Liver (tissue), 3 donors: Measurements from ENCODE around the gene CHCHD2.

Source experiments
- ATF3 ChIP-seq: IDR thresholded peaks from 2 replicates; pipeline ENCODE4 v1.6.1; 2016; ENCODE audit warnings: antibody characterized with exemption
- CTCF ChIP-seq: fragments of 150-350 bp; IDR thresholded peaks from 2 replicates; pipeline ENCODE4 v1.5.1; 2017; ENCODE audit warnings: improper control_type of control experiment, low read depth, low read length; ENCODE audit not compliant: missing input control
- EGR1 ChIP-seq, 2 donors: IDR thresholded peaks; 2 replicates each; pipeline ENCODE4 v1.6.1; 2016 to 2018; ENCODE audit warnings: antibody characterized with exemption in 2 of 2, low read depth in 2 of 2
- FOXA1 ChIP-seq: IDR thresholded peaks from 2 replicates; pipeline ENCODE4 v1.6.1; 2016; ENCODE audit warnings: antibody characterized with exemption
- GABPA ChIP-seq, 2 donors: IDR thresholded peaks in 1 of 2; conservative IDR thresholded peaks in 1 of 2; 2 replicates each; pipeline ENCODE4 v1.6.1; 2016; ENCODE audit warnings: antibody characterized with exemption in 2 of 2, mild to moderate bottlenecking in 1 of 2, moderate library complexity in 1 of 2
- HNF4A ChIP-seq, 2 donors: conservative IDR thresholded peaks; 2 replicates each; pipeline ENCODE4 v1.6.1; 2016; ENCODE audit warnings: antibody characterized with exemption in 2 of 2, mild to moderate bottlenecking in 2 of 2
- MAX ChIP-seq: IDR thresholded peaks from 2 replicates; pipeline ENCODE4 v1.6.1; 2016; ENCODE audit warnings: antibody characterized with exemption
- RAD21 ChIP-seq, 2 donors: IDR thresholded peaks; 2 replicates each; pipeline ENCODE4 v1.6.1; 2016; ENCODE audit warnings: antibody characterized with exemption in 2 of 2, mild to moderate bottlenecking in 2 of 2
- REST ChIP-seq: IDR thresholded peaks from 2 replicates; pipeline ENCODE4 v1.6.1; 2016; ENCODE audit warnings: antibody characterized with exemption, mild to moderate bottlenecking
- RXRA ChIP-seq, 2 donors: IDR thresholded peaks; 2 replicates each; pipeline ENCODE4 v1.6.1; 2017 to 2018; ENCODE audit warnings: antibody characterized with exemption in 2 of 2, mild to moderate bottlenecking in 1 of 2
- SP1 ChIP-seq: IDR thresholded peaks from 2 replicates; pipeline ENCODE4 v1.6.1; 2018; ENCODE audit warnings: antibody characterized with exemption, mild to moderate bottlenecking
- TAF1 ChIP-seq: conservative IDR thresholded peaks from 2 replicates; pipeline ENCODE4 v1.6.1; 2016; ENCODE audit warnings: antibody characterized with exemption, mild to moderate bottlenecking
- YY1 ChIP-seq: IDR thresholded peaks from 2 replicates; pipeline ENCODE4 v1.6.1; 2016; ENCODE audit warnings: antibody characterized with exemption, mild to moderate bottlenecking
- ZBTB33 ChIP-seq: IDR thresholded peaks from 2 replicates; pipeline ENCODE4 v1.6.1; 2016; ENCODE audit warnings: antibody characterized with exemption
- donor health status: healthy.
- donor health status: healthy.

GRCh38 chr7:56124981-56125380 is 18.7 kb upstream of the CHCHD2 start:
- TF ChIP-seq CTCF (no peak), REST (no peak), RAD21 (IDR thresholded peaks at IDR 0.05) (no peak), RXRA (IDR thresholded peaks at IDR 0.05) (no peak), EGR1 (IDR thresholded peaks at IDR 0.05; ENCODE audit: low read depth in 2 of 2) (no peak), GABPA (IDR thresholded peaks at IDR 0.05 in 1 of 2, conservative IDR thresholded peaks at IDR 0.05 in 1 of 2) (no peak), HNF4A (conservative IDR thresholded peaks at IDR 0.05) (no peak), ATF3 (no peak), FOXA1 (no peak), TAF1 (no peak), MAX (no peak), SP1 (no peak), YY1 (no peak), ZBTB33 (no peak)
